Upper lobe of left lung (tissue), 6 donors: ENCODE results near the gene NDUFA7. TPM values are rescaled to one million over a fixed set of nuclear protein-coding genes. Genes with fewer than 3 reads are reported as not detected.
"Not testable (repeated sequence)": the region's sequence is repeated elsewhere in the genome, so short reads cannot be mapped to it uniquely, and the experiment has no call there.

Experiments
- ATAC-seq, 2 donors: fragments of 200-7000 bp; cut with Tn5 transposase; one replicate each; pipeline ENCODE4 v1.9.1; 2022; ENCODE audit warnings: mild to moderate bottlenecking in 2 of 2, moderate library complexity in 2 of 2; ENCODE audit not compliant: low FRiP score in 2 of 2
- DNase-seq, 2 donors: peaks; one replicate each; pipeline ENCODE4 v3.0.0-alpha.2; 2019 to 2020
- H3K27ac ChIP-seq, 4 donors: fragments of 200-600 bp; sonication (generic); one replicate each; pipeline ENCODE4 v1.5.1; 2016 to 2019
- H3K27me3 ChIP-seq, 4 donors: fragments of 200-600 bp; sonication (generic); one replicate each; pipeline ENCODE4 v1.5.1; 2017 to 2019
- H3K36me3 ChIP-seq, 4 donors: fragments of 200-600 bp; sonication (generic); one replicate each; pipeline ENCODE4 v1.5.1; 2016 to 2019
- H3K4me1 ChIP-seq, 4 donors: fragments of 200-600 bp; sonication (generic); one replicate each; pipeline ENCODE4 v1.5.1; 2018 to 2019
- H3K4me3 ChIP-seq, 4 donors: fragments of 200-600 bp; sonication (generic); one replicate each; pipeline ENCODE4 v1.5.1; 2017 to 2019; ENCODE audit warnings: mild to moderate bottlenecking in 2 of 4, moderate library complexity in 1 of 4
- H3K9me3 ChIP-seq, 4 donors: fragments of 200-600 bp; sonication (generic); one replicate each; pipeline ENCODE4 v1.5.1; 2018 to 2019
- CTCF ChIP-seq, 6 experiments: fragments of 450-650 bp in 4 of 6; fragments of 200-600 bp in 2 of 6; sonication (generic) in 2 of 6; IDR thresholded peaks; one replicate each; pipeline ENCODE4 v1.5.1; 2016 to 2019; ENCODE audit warnings: antibody characterized with exemption in 6 of 6
- EP300 ChIP-seq, 4 donors: sonication (generic); formaldehyde crosslinking; IDR thresholded peaks; one replicate each; pipeline ENCODE4 v1.5.1; 2017; ENCODE audit warnings: antibody characterized with exemption in 4 of 4, control low read depth in 2 of 4
- POLR2A ChIP-seq, 4 donors: fragments of 450-650 bp; IDR thresholded peaks; one replicate each; pipeline ENCODE4 v1.5.1; 2016 to 2017; ENCODE audit warnings: antibody characterized with exemption in 4 of 4, mild to moderate bottlenecking in 2 of 4
- POLR2AphosphoS5 ChIP-seq, 2 donors: sonication (generic); formaldehyde crosslinking; IDR thresholded peaks; one replicate each; pipeline ENCODE4 v1.5.1; 2017; ENCODE audit warnings: antibody characterized with exemption in 2 of 2
- WGBS, 2 donors: methylation state at CpG; one replicate each; pipeline ENCODE4 v1.1.5; 2017 to 2018; 5-methylcytosine and 5-hydroxymethylcytosine counted together
- total RNA-seq, 6 donors: library from RNA; depleted of rRNA in 4 of 6; stranded (reverse); fragments of >200 nt in 4 of 6; gene quantifications; one replicate each; pipeline versions ENCODE4 v1.1.0 to v1.2.1, GENCODE V29; 2016 to 2021
- donor health status: DM: no; HTN: no; CAD: no; lungs with moderate emphysema.
- donor health status: DM: no; HTN: yes; CAD: no; lungs with severe emphysema.

The NDUFA7 gene
- total RNA-seq, 6 donors from 2014 or later = 13.6 to 50.9 (median 31.1) TPM

- H3K27me3 ChIP-seq = no peaks in the 10 kb centered on the region
- H3K4me3 ChIP-seq = no peak overlapping the region
- H3K9me3 ChIP-seq = no peaks in the 10 kb centered on the region
- H3K36me3 ChIP-seq = peaks cover 0 to 26% (median 4%) of the 10 kb centered on the region in 4 donors
- peaks cover 30 to 46% (median 34%) of the 10 kb centered on the region in 4 donors for H3K4me1 ChIP-seq
- no peak overlapping the region for H3K27ac ChIP-seq
- ATAC-seq (no peak), DNase-seq (peak; percentile 19 to 81)
- TF ChIP-seq EP300 (IDR thresholded peaks at IDR 0.05) (no peak), POLR2AphosphoS5 (IDR thresholded peaks at IDR 0.05) (no peak), POLR2A (IDR thresholded peaks at IDR 0.05) (no peak), CTCF (IDR thresholded peaks at IDR 0.05) (no peak)
- 90 to 91% methylated on average over 21 to 31 of the region's 33 CpGs for WGBS, 2 donors
Measured at GRCh38 chr19:8304841-8305621, 16.1 kb downstream of the NDUFA7 start.

- no peak for TF ChIP-seq POLR2AphosphoS5 (IDR thresholded peaks at IDR 0.05)
- no peak for TF ChIP-seq EP300 (IDR thresholded peaks at IDR 0.05)
- H3K36me3 ChIP-seq = peaks cover 0 to 18% (median 4%) of the 10 kb centered on the region in 4 donors
- DNase-seq (peak in 1 of 2 donors; percentile 6), ATAC-seq (peak in 1 of 2 donors; percentile 12)
- no peaks in the 10 kb centered on the region for H3K9me3 ChIP-seq
- 68 to 91% methylated on average over 5 to 7 of the region's 7 CpGs for WGBS, 2 donors
- H3K4me1 ChIP-seq = peaks cover 17 to 27% (median 22%) of the 10 kb centered on the region in 4 donors
- no peak overlapping the region for H3K27ac ChIP-seq
- no peak overlapping the region for H3K4me3 ChIP-seq
- no peaks in the 10 kb centered on the region for H3K27me3 ChIP-seq
Measured at GRCh38 chr19:8302734-8303133, 18.4 kb downstream of the NDUFA7 start.

- peaks cover 0 to 18% (median 4%) of the 10 kb centered on the region in 4 donors for H3K36me3 ChIP-seq
- 40 to 77% methylated on average over 6 to 9 of the region's 11 CpGs for WGBS, 2 donors
- no peak overlapping the region for H3K4me3 ChIP-seq
- peaks cover 13 to 23% (median 18%) of the 10 kb centered on the region in 4 donors for H3K4me1 ChIP-seq
- ATAC-seq (peak in 1 of 2 donors; percentile 27), DNase-seq (peak; percentile 20 to 66)
- H3K27me3 ChIP-seq = no peaks in the 10 kb centered on the region
- no peak overlapping the region for H3K27ac ChIP-seq
- no peaks in the 10 kb centered on the region for H3K9me3 ChIP-seq
- TF ChIP-seq CTCF (IDR thresholded peaks at IDR 0.05) (no peak), POLR2AphosphoS5 (IDR thresholded peaks at IDR 0.05) (no peak), EP300 (IDR thresholded peaks at IDR 0.05) (no peak), POLR2A (IDR thresholded peaks at IDR 0.05) (no peak)
Measured at GRCh38 chr19:8302357-8302691, 18.9 kb downstream of the NDUFA7 start.

- not testable (repeated sequence) for H3K9me3 ChIP-seq, H3K27ac ChIP-seq, H3K4me1 ChIP-seq, H3K27me3 ChIP-seq, H3K36me3 ChIP-seq, DNase-seq, H3K4me3 ChIP-seq
- WGBS, 2 donors = no CpG with 5 or more reads among the region's 9 CpGs
- ATAC-seq = peak in 1 of 2 donors; percentile 81
Measured at GRCh38 chr19:8291337-8291736, 29.8 kb downstream of the NDUFA7 start.

- ATAC-seq = peak; percentile 62 to 83
- H3K4me1 ChIP-seq, H3K4me3 ChIP-seq, H3K27me3 ChIP-seq, H3K36me3 ChIP-seq, H3K27ac ChIP-seq, H3K9me3 ChIP-seq, DNase-seq: not testable (repeated sequence)
- no CpG with 5 or more reads among the region's 9 CpGs for WGBS, 2 donors
Measured at GRCh38 chr19:8276508-8276907, 44.7 kb downstream of the NDUFA7 start.

- Histone ChIP-seq H3K4me1 (peaks cover 0 to 14% (median 5%) of the 10 kb centered on the region in 4 donors), H3K27ac (peak overlapping the region in 2 of 4 donors; percentile 8 to 84), H3K36me3 (no peaks in the 10 kb centered on the region), H3K4me3 (no peak overlapping the region), H3K27me3 (no peaks in the 10 kb centered on the region), H3K9me3 (no peaks in the 10 kb centered on the region)
- DNase-seq (no peak), ATAC-seq (no peak)
- no peak for TF ChIP-seq EP300 (IDR thresholded peaks at IDR 0.05)
- no peak for TF ChIP-seq POLR2A (IDR thresholded peaks at IDR 0.05)
- no peak for TF ChIP-seq CTCF (IDR thresholded peaks at IDR 0.05)
- no peak for TF ChIP-seq POLR2AphosphoS5 (IDR thresholded peaks at IDR 0.05)
- 86 to 90% methylated on average over 3 of the region's 3 CpGs for WGBS, 2 donors
Measured at GRCh38 chr19:8269724-8270123, 51.5 kb downstream of the NDUFA7 start.
